Lower lobe of right lung (tissue), 2 donors: ENCODE data around the gene ACSM6. TPM values are rescaled to one million over a fixed set of nuclear protein-coding genes. Genes with fewer than 3 reads are reported as not detected.
A peak's percentile ranks its signal among the peaks of the same experiment; 100 is the strongest.

Experiments
- ATAC-seq, 2 donors: fragments of 200-7000 bp; cut with Tn5 transposase; one replicate each; pipeline ENCODE4 v1.9.1; 2020 to 2022; ENCODE audit warnings: mild to moderate bottlenecking in 2 of 2, moderate library complexity in 2 of 2
- DNase-seq: peaks from one replicate; pipeline ENCODE4 v3.0.0-alpha.2; 2020
- H3K27ac ChIP-seq: fragments of 200-600 bp; one replicate; pipeline ENCODE4 v1.8.0; 2022
- H3K27me3 ChIP-seq: fragments of 200-600 bp; one replicate; pipeline ENCODE4 v1.8.0; 2022; ENCODE audit warnings: low read depth
- H3K36me3 ChIP-seq: fragments of 200-600 bp; one replicate; pipeline ENCODE4 v1.8.0; 2022; ENCODE audit warnings: mild to moderate bottlenecking
- H3K4me1 ChIP-seq: fragments of 200-600 bp; one replicate; pipeline ENCODE4 v1.8.0; 2022
- H3K4me3 ChIP-seq: fragments of 200-600 bp; one replicate; pipeline ENCODE4 v1.8.0; 2022; ENCODE audit warnings: mild to moderate bottlenecking
- H3K9me3 ChIP-seq: fragments of 200-600 bp; one replicate; pipeline ENCODE4 v1.8.0; 2022
- intact Hi-C: fragments of 100-400 bp; cut with DNase I; formaldehyde crosslinking; loops from one replicate; pipeline ENCODE4 v1.11.0; 2022
- total RNA-seq: library from RNA; stranded (reverse); fragmentation: NEBNext Ultra II Directional; extraction: Animal tissue kit (Norgen Biotek cat#: 25700); gene quantifications from one replicate; pipeline ENCODE4 v1.2.1, GENCODE V29; 2021
- TF ChIP-seq, protein P1 (sequence below): fragments of 200-600 bp; IDR thresholded peaks from one replicate; pipeline ENCODE4 v1.8.0; 2022; ENCODE audit warnings: antibody characterized with exemption, mild to moderate bottlenecking
- donor health status: DM: no; HTN: yes; CAD: no; lungs with severe emphysema.

The ACSM6 gene
- total RNA-seq, 1 donor from 2014 or later = not detected

DNA sequence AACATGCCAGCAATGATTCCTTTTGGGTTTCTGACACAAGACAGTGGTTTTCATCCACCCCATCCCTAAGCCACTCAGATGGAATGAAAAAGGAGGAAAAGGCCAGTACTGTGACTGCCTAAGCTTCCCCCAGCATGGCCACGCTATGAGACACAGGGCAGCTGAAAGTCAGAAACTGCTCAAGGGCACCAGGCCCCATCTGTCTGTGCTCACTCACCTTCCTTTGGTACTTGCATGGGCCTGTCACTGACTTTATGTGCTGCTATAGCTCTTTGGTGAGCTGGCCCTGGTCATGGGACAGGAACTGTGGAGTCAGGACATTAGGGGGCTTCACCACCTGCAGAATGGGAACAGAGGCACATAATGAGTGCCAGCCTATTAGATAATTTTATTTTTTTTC is 21.2 kb upstream of the ACSM6 start:
- Histone ChIP-seq H3K9me3 (no peaks in the 10 kb centered on the region), H3K4me1 (no peaks in the 10 kb centered on the region), H3K36me3 (no peaks in the 10 kb centered on the region), H3K27me3 (no peaks in the 10 kb centered on the region), H3K27ac (no peak overlapping the region), H3K4me3 (no peak overlapping the region)
- no peak for DNase-seq
- ATAC-seq = no peak
- TF ChIP-seq, protein P1, sequence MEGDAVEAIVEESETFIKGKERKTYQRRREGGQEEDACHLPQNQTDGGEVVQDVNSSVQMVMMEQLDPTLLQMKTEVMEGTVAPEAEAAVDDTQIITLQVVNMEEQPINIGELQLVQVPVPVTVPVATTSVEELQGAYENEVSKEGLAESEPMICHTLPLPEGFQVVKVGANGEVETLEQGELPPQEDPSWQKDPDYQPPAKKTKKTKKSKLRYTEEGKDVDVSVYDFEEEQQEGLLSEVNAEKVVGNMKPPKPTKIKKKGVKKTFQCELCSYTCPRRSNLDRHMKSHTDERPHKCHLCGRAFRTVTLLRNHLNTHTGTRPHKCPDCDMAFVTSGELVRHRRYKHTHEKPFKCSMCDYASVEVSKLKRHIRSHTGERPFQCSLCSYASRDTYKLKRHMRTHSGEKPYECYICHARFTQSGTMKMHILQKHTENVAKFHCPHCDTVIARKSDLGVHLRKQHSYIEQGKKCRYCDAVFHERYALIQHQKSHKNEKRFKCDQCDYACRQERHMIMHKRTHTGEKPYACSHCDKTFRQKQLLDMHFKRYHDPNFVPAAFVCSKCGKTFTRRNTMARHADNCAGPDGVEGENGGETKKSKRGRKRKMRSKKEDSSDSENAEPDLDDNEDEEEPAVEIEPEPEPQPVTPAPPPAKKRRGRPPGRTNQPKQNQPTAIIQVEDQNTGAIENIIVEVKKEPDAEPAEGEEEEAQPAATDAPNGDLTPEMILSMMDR = no peak
- intact Hi-C loops = no loop called here

DNA sequence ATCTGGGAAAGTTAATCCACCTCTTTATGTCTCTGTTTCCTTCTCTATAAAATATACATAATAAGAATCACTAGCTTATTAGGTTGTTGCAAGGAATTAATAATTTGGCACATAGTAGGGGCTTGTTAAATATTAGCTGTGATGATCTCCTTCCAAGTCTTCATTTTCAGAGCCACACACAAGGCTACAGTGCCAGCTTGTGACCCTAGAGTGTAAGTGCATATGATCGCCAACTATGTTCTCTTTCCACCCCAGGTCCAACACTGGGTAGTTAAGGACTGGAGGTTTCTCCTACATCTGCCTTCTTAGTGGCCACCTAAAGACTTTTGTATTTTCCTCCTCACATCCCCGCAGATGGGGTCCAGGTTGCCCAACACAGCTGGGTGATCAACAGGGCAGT is 17.9 kb upstream of the ACSM6 start:
- Histone ChIP-seq H3K27me3 (no peaks in the 10 kb centered on the region), H3K27ac (no peak overlapping the region), H3K36me3 (no peaks in the 10 kb centered on the region), H3K4me3 (no peak overlapping the region), H3K4me1 (no peaks in the 10 kb centered on the region), H3K9me3 (no peaks in the 10 kb centered on the region)
- TF ChIP-seq, protein P1 = no peak
- intact Hi-C loops = no loop called here
- DNase-seq (no peak), ATAC-seq (no peak)

DNA sequence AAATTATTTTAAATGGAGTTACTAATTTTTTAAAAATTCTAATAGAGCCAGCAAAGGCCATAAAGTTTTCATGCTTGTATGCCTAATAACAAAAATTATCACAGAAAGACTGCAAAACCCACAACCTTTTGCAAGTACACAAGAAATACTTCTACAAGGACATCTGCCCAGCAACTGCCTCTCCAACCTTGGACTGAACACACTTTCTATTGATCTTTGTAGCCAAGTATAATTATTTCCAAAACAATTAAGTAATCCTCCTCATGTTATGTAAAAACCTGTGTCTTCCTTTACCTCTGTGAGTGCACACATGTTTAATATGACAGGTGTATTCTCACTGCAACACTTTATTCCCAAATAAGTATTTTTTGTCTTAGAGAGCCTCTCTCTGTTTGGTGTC is 16.6 kb upstream of the ACSM6 start:
- no peak for DNase-seq
- H3K27ac ChIP-seq = no peak overlapping the region

DNA sequence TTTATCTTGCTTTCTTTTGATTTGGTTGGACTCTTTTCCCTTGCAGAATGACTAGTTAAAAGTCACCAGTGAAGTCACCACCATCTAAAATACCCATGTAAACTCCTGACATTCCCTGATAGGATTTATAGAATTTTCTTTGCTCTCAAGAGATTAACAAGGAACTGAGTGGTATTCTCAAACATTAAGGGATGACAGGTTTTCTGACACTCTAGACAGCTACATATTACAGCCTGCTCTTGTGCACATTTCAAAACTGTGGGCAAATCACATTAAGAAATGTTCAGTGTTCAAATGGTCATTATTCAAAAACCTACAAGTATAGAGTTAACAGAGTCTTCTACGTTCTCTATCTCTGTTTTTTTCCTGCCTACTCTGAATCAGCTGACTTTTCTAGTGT is 15.8 kb upstream of the ACSM6 start:
- DNase-seq (no peak), ATAC-seq (no peak)
- TF ChIP-seq, protein P1 = no peak
- peak overlapping the region; percentile 8 for H3K27ac ChIP-seq
- H3K36me3 ChIP-seq = no peaks in the 10 kb centered on the region
- no peaks in the 10 kb centered on the region for H3K9me3 ChIP-seq
- no peak overlapping the region for H3K4me3 ChIP-seq
- H3K27me3 ChIP-seq = no peaks in the 10 kb centered on the region
- H3K4me1 ChIP-seq = peaks cover 9% of the 10 kb centered on the region
- intact Hi-C loops = no loop called here

More for the DNA sequence above, 16.6 kb upstream of the ACSM6 start:
- no peak overlapping the region for H3K4me3 ChIP-seq
- H3K27me3 ChIP-seq = no peaks in the 10 kb centered on the region
- no peaks in the 10 kb centered on the region for H3K9me3 ChIP-seq
- H3K4me1 ChIP-seq = peaks cover 6% of the 10 kb centered on the region
- TF ChIP-seq, protein P1 = no peak
- no peaks in the 10 kb centered on the region for H3K36me3 ChIP-seq
- intact Hi-C loops = no loop called here
- no peak for ATAC-seq

DNA sequence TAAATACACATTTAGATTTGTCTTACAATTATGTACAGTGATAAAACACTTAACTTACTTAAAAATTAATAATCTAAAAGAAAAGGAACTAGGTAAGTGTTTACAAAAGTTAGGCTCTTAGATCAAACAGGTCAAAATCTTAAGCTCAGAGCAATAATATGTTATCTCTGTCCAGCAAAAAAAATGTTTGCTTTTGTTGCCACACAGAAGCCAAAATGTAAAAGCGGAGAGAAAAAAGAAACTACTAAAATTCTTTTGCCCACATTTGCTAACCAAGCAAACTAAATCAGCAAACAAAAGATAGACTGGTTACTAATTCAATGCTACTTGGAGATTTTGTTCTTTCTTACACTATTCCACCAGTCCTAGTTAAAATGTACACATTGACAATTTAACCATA is 15.2 kb upstream of the ACSM6 start:
- Histone ChIP-seq H3K9me3 (no peaks in the 10 kb centered on the region), H3K27me3 (no peaks in the 10 kb centered on the region), H3K4me3 (no peak overlapping the region), H3K36me3 (no peaks in the 10 kb centered on the region), H3K4me1 (peaks cover 9% of the 10 kb centered on the region), H3K27ac (no peak overlapping the region)
- intact Hi-C loops = no loop called here
- ATAC-seq (peak in 1 of 2 donors; percentile 12), DNase-seq (no peak)
- TF ChIP-seq, protein P1 = no peak

DNA sequence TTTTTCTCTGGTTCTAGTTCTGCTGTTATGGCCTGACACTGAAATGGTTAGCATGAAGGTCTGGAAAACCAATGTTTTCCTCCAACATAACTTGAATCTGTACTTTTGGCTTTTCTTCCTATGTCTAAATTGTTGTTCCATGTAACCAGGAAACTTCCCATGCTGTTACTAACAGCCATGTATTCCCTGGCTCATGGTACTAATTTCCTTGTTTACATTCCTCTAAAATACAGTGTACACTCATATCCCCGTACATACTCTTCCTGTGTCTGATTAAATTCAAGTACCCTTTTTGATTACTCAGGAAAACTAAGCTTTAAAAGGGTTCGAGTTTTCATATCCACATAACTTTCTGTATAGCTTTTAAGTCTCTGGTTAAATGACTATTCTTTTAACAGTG is 12.3 kb upstream of the ACSM6 start:
- ATAC-seq = peak in 1 of 2 donors; percentile 48

More for the DNA sequence above, 12.3 kb upstream of the ACSM6 start:
- Histone ChIP-seq H3K4me3 (no peak overlapping the region), H3K27ac (peak overlapping the region; percentile 61), H3K4me1 (peaks cover 9% of the 10 kb centered on the region), H3K9me3 (no peaks in the 10 kb centered on the region), H3K36me3 (no peaks in the 10 kb centered on the region), H3K27me3 (no peaks in the 10 kb centered on the region)
- TF ChIP-seq, protein P1 = no peak
- no peak for DNase-seq
- intact Hi-C loops = no loop called here
